Ammon's horn (tissue), 1 donor: ENCODE data around the gene PPL.
"Not testable (repeated sequence)": the region's sequence is repeated elsewhere in the genome, so short reads cannot be mapped to it uniquely, and the experiment has no call there.

ENCODE experiments used
- DNase-seq: peaks from one replicate; pipeline ENCODE4 v3.0.0-alpha.2; 2016; ENCODE audit warnings: low spot score

The PPL gene

GRCh38 chr16:4908854-4909401 lies 28.0 kb downstream of the PPL start:
- no peak for DNase-seq

- no peak for DNase-seq
Measured at GRCh38 chr16:4904942-4905615, 31.9 kb downstream of the PPL start.

- no peak for DNase-seq
Measured at GRCh38 chr16:4904108-4904941, 32.6 kb downstream of the PPL start.

GRCh38 chr16:4902038-4902437 lies 34.9 kb downstream of the PPL start:
- no peak for DNase-seq

- DNase-seq = no peak
Measured at GRCh38 chr16:4900750-4901149, 36.2 kb downstream of the PPL start.

GRCh38 chr16:4900036-4900435 lies 36.9 kb downstream of the PPL start:
- no peak for DNase-seq

GRCh38 chr16:4899474-4899846 lies 37.5 kb downstream of the PPL start:
- no peak for DNase-seq

- no peak for DNase-seq
Measured at GRCh38 chr16:4898811-4899473, 38.0 kb downstream of the PPL start.

- no peak for DNase-seq
Measured at GRCh38 chr16:4897328-4897727, 39.6 kb downstream of the PPL start.

- DNase-seq = not testable (repeated sequence)
Measured at GRCh38 chr16:4896761-4897160, 40.2 kb downstream of the PPL start.

- DNase-seq = no peak
Measured at GRCh38 chr16:4895366-4895765, 41.6 kb downstream of the PPL start.

- peak; percentile 76 for DNase-seq
Measured at GRCh38 chr16:4894276-4895150, 42.4 kb downstream of the PPL start.

- DNase-seq = no peak
Measured at GRCh38 chr16:4893103-4893862, 43.7 kb downstream of the PPL start.

- no peak for DNase-seq
Measured at GRCh38 chr16:4892361-4893102, 44.4 kb downstream of the PPL start.

- no peak for DNase-seq
Measured at GRCh38 chr16:4891886-4892216, 45.1 kb downstream of the PPL start.

GRCh38 chr16:4891097-4891885 lies 45.7 kb downstream of the PPL start:
- no peak for DNase-seq

- DNase-seq = no peak
Measured at GRCh38 chr16:4890686-4891085, 46.3 kb downstream of the PPL start.

- DNase-seq = no peak
Measured at GRCh38 chr16:4890026-4890425, 46.9 kb downstream of the PPL start.

GRCh38 chr16:4888428-4889135 lies 48.4 kb downstream of the PPL start:
- DNase-seq = no peak
